ENCODE measurements around the gene SYNE1. TPM values are rescaled to one million over a fixed set of nuclear protein-coding genes. Genes with fewer than 3 reads are reported as not detected.

The SYNE1 gene
- total RNA-seq, 1 experiment from 2014 or later = 3.0 TPM

DNA sequence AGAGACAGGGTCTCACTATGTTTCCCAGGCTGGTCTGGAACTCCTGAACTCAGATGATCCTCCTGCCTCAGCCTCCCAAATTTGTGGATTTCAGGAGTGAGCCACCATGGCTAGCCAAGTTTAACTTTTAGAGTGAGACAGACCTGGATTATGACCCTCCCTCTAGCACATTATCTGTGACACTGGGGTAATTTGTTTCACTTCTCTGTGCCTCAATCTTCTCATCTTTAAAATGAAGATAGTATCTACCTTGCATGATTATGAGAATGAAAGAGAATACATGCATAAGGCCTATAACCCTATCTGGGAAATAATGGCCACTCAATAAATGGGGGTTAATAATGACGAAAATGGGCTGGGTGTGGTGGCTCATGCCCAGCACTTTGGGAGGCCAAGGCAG lies 373.6 kb downstream of the SYNE1 start:
- Histone ChIP-seq H2BK20ac (ENCODE audit: low read depth, low read length, poor library complexity, severe bottlenecking) (no peak overlapping the region), H3K4me1 (ENCODE audit: insufficient read depth, low read length) (no peaks in the 10 kb centered on the region), H3K14ac (ENCODE audit: insufficient read depth, low read length) (no peak overlapping the region), H3K79me1 (ENCODE audit: insufficient read depth, low read depth, low read length, poor library complexity, severe bottlenecking) (no peaks in the 10 kb centered on the region), H2BK15ac (ENCODE audit: low read depth, low read length) (no peak overlapping the region), H3K27me3 (ENCODE audit: insufficient read depth, low read length) (no peaks in the 10 kb centered on the region), H2BK12ac (ENCODE audit: insufficient read length, low read depth, low read length) (no peak overlapping the region), H3K4me2 (ENCODE audit: insufficient read depth, insufficient read length, low read length) (no peak overlapping the region), H2AK5ac (ENCODE audit: insufficient read length, low read length) (no peak overlapping the region), H3K18ac (ENCODE audit: insufficient read length, low read depth, low read length) (no peak overlapping the region), H3K27ac (ENCODE audit: insufficient read length, low read depth, low read length) (no peak overlapping the region), H4K20me1 (ENCODE audit: control insufficient read depth, insufficient read depth, insufficient read length) (no peaks in the 10 kb centered on the region), H3K23ac (ENCODE audit: insufficient read length, low read depth, low read length) (no peak overlapping the region), H2BK120ac (ENCODE audit: low read depth, low read length, poor library complexity, severe bottlenecking) (no peak overlapping the region), H4K91ac (ENCODE audit: insufficient read length, low read depth, low read length) (no peak overlapping the region), H4K5ac (ENCODE audit: insufficient read length, low read depth, low read length) (no peak overlapping the region), H3T11ph (ENCODE audit: low read length) (no peak overlapping the region), H4K8ac (replicated peaks; ENCODE audit: insufficient read length, low read depth, low read length) (no peak overlapping the region), H3K9me3 (ENCODE audit: control insufficient read depth, low read depth, low read length) (peaks cover 16% of the 10 kb centered on the region), H2BK5ac (ENCODE audit: insufficient read length, low read length) (no peak overlapping the region), H3K4ac (ENCODE audit: low read depth, low read length) (no peak overlapping the region), H3K79me2 (ENCODE audit: insufficient read depth, low read length) (no peaks in the 10 kb centered on the region), H2AFZ (ENCODE audit: low read length) (no peak overlapping the region), H3K56ac (ENCODE audit: insufficient read length, low read depth, low read length) (no peak overlapping the region), H3K9ac (ENCODE audit: extremely low read depth, insufficient read length, low read length) (no peak overlapping the region), H3K23me2 (ENCODE audit: insufficient read length, low read depth, low read length, poor library complexity, severe bottlenecking) (no peaks in the 10 kb centered on the region)
- no CpG with 5 or more reads among the region's 1 CpG for WGBS (ENCODE audit: extremely low coverage, insufficient read length, low lambda C conversion rate)
- Mint-ChIP-seq H3K27ac (no peak overlapping the region), H3K4me1 (peaks cover 3 to 7% of the 10 kb centered on the region in 2 experiments; a peak in 2 of 4 replicates), H3K4me3 (no peak overlapping the region), H3K27me3 (ENCODE audit: low read depth) (no peaks in the 10 kb centered on the region), H3K36me3 (ENCODE audit: insufficient read depth in 1 of 3, low read depth in 3 of 3) (peaks cover 10 to 14% (median 13%) of the 10 kb centered on the region in 3 experiments; a peak in 5 of 7 replicates), H3K9me3 (peaks cover 22 to 33% of the 10 kb centered on the region in 2 experiments)
- no peak for DNase-seq
- TF ChIP-seq, protein P1, sequence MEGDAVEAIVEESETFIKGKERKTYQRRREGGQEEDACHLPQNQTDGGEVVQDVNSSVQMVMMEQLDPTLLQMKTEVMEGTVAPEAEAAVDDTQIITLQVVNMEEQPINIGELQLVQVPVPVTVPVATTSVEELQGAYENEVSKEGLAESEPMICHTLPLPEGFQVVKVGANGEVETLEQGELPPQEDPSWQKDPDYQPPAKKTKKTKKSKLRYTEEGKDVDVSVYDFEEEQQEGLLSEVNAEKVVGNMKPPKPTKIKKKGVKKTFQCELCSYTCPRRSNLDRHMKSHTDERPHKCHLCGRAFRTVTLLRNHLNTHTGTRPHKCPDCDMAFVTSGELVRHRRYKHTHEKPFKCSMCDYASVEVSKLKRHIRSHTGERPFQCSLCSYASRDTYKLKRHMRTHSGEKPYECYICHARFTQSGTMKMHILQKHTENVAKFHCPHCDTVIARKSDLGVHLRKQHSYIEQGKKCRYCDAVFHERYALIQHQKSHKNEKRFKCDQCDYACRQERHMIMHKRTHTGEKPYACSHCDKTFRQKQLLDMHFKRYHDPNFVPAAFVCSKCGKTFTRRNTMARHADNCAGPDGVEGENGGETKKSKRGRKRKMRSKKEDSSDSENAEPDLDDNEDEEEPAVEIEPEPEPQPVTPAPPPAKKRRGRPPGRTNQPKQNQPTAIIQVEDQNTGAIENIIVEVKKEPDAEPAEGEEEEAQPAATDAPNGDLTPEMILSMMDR (conservative IDR thresholded peaks at IDR 0.05) = no peak
